CD4-positive, alpha-beta memory T cell (primary cell): ENCODE measurements around the gene CRIM1. TPM values are rescaled to one million over a fixed set of nuclear protein-coding genes. Genes with fewer than 3 reads are reported as not detected.
A peak's percentile ranks its signal among the peaks of the same experiment; 100 is the strongest.

Experiments used
- CTCF ChIA-PET: fragments of 350-600 bp; sonication (Branson Sonifier 250); formaldehyde crosslinking; loops from one replicate; lab custom pipeline; 2021; ENCODE audit warnings: inconsistent platforms; ENCODE audit not compliant: partially characterized antibody; lab: Charles Lee
- POLR2A ChIA-PET: fragments of 350-600 bp; sonication (Branson Sonifier 250); formaldehyde crosslinking; loops from one replicate; lab custom pipeline; 2021; ENCODE audit not compliant: partially characterized antibody; lab: Charles Lee
- DNase-seq, 5 donors: peaks; one replicate each; pipeline versions ENCODE4 v3.0.0 to v3.0.0-alpha.2; 2020 to 2022; ENCODE audit warnings: mixed read lengths in 1 of 5
- H3K27ac ChIP-seq: one replicate; pipeline ENCODE4 v1.7.0; 2013; ENCODE audit warnings: low read depth, low read length
- H3K27me3 ChIP-seq: 2 replicates; pipeline ENCODE4 v1.7.0; 2013; ENCODE audit warnings: mild to moderate bottlenecking, low read length, moderate library complexity; ENCODE audit not compliant: insufficient read depth
- H3K36me3 ChIP-seq: 2 replicates; pipeline ENCODE4 v1.7.0; 2013; ENCODE audit warnings: mild to moderate bottlenecking, low read length, moderate library complexity; ENCODE audit not compliant: insufficient read depth
- H3K4me1 ChIP-seq: 2 replicates; pipeline ENCODE4 v1.7.0; 2013; ENCODE audit warnings: mild to moderate bottlenecking, low read length, moderate library complexity; ENCODE audit not compliant: insufficient read depth
- H3K4me3 ChIP-seq, 2 donors: one replicate each; pipeline ENCODE4 v1.7.0; 2013; ENCODE audit warnings: low read length in 2 of 2, mild to moderate bottlenecking in 1 of 2
- H3K9me3 ChIP-seq, 2 donors: one replicate each; pipeline ENCODE4 v1.7.0; 2013; ENCODE audit warnings: low read length in 2 of 2, control low read depth in 1 of 2; ENCODE audit not compliant: control insufficient read depth in 1 of 2
- H3K27ac Mint-ChIP-seq, 7 donors: one replicate each; pipeline ENCODE4 v1.8.0; 2020 to 2021; ENCODE audit warnings: mixed read lengths in 7 of 7, mild to moderate bottlenecking in 6 of 7, inconsistent platforms in 3 of 7, moderate library complexity in 3 of 7
- H3K27me3 Mint-ChIP-seq, 2 donors: one replicate each; pipeline ENCODE4 v1.8.0; 2020 to 2021; ENCODE audit warnings: mixed read lengths in 2 of 2
- H3K36me3 Mint-ChIP-seq, 2 donors: one replicate each; pipeline ENCODE4 v1.8.0; 2020 to 2021; ENCODE audit warnings: mixed read lengths in 2 of 2, inconsistent platforms in 1 of 2, mild to moderate bottlenecking in 1 of 2
- H3K4me1 Mint-ChIP-seq, 4 donors: one replicate each; pipeline ENCODE4 v1.8.0; 2020 to 2021; ENCODE audit warnings: mixed read lengths in 4 of 4, mild to moderate bottlenecking in 1 of 4
- H3K4me3 Mint-ChIP-seq, 8 donors: one replicate each; pipeline ENCODE4 v1.8.0; 2020 to 2021; ENCODE audit warnings: mixed read lengths in 8 of 8, mild to moderate bottlenecking in 7 of 8, moderate library complexity in 6 of 8, inconsistent platforms in 3 of 8
- H3K9me3 Mint-ChIP-seq, 8 donors: one replicate each; pipeline ENCODE4 v1.8.0; 2020 to 2021; ENCODE audit warnings: mixed read lengths in 8 of 8, mild to moderate bottlenecking in 5 of 8, inconsistent platforms in 3 of 8, moderate library complexity in 1 of 8
- intact Hi-C: fragments of 100-400 bp; cut with micrococcal nuclease; formaldehyde crosslinking; loops from one replicate; pipeline ENCODE4 v1.15.1; 2023
- polyA plus RNA-seq, 2 donors: library from polyadenylated mRNA; unstranded; fragments of 300-500 nt; fragmentation: Illumina TruSeq; gene quantifications; one replicate each; pipeline ENCODE4 v1.2.3, GENCODE V29; 2021
- total RNA-seq, 2 experiments: library from RNA; stranded (reverse); gene quantifications; one replicate each; pipeline ENCODE4 v1.2.3, GENCODE V29; 2021

CRIM1 gene
- total and polyA plus RNA-seq, 4 experiments from 2014 or later: 0.91 to 12.0 (median 6.8) TPM; not detected in 1

DNA sequence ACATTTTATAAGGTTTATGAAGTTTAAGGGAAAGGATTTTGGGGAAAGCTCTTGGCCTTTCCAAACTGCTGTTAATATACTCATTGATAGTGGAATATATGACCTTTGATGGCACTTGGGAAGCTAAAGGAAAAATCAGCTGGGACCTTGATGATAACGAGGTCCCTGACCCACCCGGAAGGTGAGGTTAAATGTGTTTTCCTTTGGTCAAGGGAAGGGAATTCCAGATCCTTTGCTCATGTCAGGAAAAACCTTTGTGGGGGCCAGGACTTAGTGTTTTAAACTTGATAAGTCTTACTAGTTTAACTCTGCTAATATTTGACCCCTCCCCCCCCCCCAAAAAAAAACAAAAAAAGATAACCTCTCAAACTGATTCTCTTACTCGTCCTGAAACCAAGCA is 50.7 kb downstream of the CRIM1 start:
- POLR2A ChIA-PET: no interaction called here
- H3K9me3 ChIP-seq: no peaks in the 10 kb centered on the region
- no peak overlapping the region for H3K27ac Mint-ChIP-seq
- no peak for DNase-seq
- no peaks in the 10 kb centered on the region for H3K36me3 Mint-ChIP-seq
- intact Hi-C loops: no loop called here
- no peak overlapping the region for H3K4me3 Mint-ChIP-seq
- H3K9me3 Mint-ChIP-seq: no peaks in the 10 kb centered on the region
- H3K27me3 ChIP-seq: no peaks in the 10 kb centered on the region
- no peaks in the 10 kb centered on the region for H3K4me1 Mint-ChIP-seq
- no peaks in the 10 kb centered on the region for H3K27me3 Mint-ChIP-seq
- CTCF ChIA-PET: no interaction called here
- no peak overlapping the region for H3K4me3 ChIP-seq
- H3K4me1 ChIP-seq: no peaks in the 10 kb centered on the region
- no peak overlapping the region for H3K27ac ChIP-seq
- H3K36me3 ChIP-seq: no peaks in the 10 kb centered on the region

DNA sequence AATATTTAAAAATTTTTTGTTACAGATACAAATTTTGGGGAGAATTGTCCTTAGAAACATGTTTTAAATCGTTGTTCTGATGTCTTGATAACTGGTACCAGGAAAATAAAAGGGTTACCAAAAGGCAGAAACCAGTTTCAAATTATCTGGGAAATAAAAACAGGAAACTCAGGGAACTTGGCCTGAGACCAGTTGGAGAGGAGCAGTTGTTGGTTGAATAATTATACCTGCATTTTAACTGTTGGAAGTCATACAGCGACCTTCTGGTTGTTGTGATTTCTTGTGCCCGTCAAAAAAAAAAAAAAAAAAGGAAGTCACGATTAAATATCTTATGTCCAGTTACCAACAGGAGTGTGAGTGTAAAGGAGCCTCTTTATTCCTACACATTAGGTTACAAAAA is 51.8 kb downstream of the CRIM1 start:
- no peak overlapping the region for H3K27ac Mint-ChIP-seq
- H3K4me3 Mint-ChIP-seq: no peak overlapping the region
- no peaks in the 10 kb centered on the region for H3K9me3 Mint-ChIP-seq
- CTCF ChIA-PET: no interaction called here
- intact Hi-C loops: no loop called here
- H3K4me1 ChIP-seq: no peaks in the 10 kb centered on the region
- no peaks in the 10 kb centered on the region for H3K9me3 ChIP-seq
- no peak for DNase-seq
- POLR2A ChIA-PET: no interaction called here
- no peaks in the 10 kb centered on the region for H3K27me3 Mint-ChIP-seq
- no peaks in the 10 kb centered on the region for H3K36me3 ChIP-seq
- no peak overlapping the region for H3K4me3 ChIP-seq
- H3K4me1 Mint-ChIP-seq: no peaks in the 10 kb centered on the region
- no peaks in the 10 kb centered on the region for H3K36me3 Mint-ChIP-seq
- no peaks in the 10 kb centered on the region for H3K27me3 ChIP-seq
- H3K27ac ChIP-seq: no peak overlapping the region

DNA sequence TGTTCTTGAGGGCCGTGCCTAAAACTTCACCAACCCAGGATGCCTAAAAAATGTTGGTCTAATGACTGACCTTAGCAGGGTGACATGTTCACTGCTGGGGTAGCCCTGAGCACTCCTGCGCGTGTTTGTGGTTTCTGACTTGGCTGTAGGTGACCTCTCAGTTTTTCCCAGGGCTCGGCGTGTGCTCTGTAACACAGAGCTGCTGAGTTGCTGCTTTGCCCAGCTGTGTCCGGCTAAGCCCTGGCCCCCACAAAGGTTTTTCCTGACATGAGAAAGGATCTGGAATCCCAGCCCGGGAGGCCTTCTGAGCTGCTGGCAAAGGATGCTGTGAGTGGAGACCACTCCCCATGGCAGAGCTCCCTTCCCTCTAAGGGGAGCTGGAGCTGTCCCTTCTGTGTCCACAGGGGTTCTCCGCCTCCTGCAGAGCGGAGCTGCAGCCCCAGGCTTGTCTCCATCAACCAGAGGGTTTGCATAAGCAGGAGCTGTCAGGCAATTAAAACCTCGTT is 52.7 kb downstream of the CRIM1 start:
- Mint-ChIP-seq H3K4me3 (no peak overlapping the region), H3K9me3 (no peaks in the 10 kb centered on the region), H3K36me3 (no peaks in the 10 kb centered on the region), H3K27me3 (no peaks in the 10 kb centered on the region), H3K4me1 (no peaks in the 10 kb centered on the region), H3K27ac (no peak overlapping the region)
- intact Hi-C loops: no loop called here
- POLR2A ChIA-PET: no interaction called here
- H3K4me1 ChIP-seq: no peaks in the 10 kb centered on the region
- DNase-seq: no peak
- no peaks in the 10 kb centered on the region for H3K36me3 ChIP-seq
- CTCF ChIA-PET: no interaction called here
- no peak overlapping the region for H3K27ac ChIP-seq
- H3K27me3 ChIP-seq: no peaks in the 10 kb centered on the region
- H3K4me3 ChIP-seq: no peak overlapping the region
- H3K9me3 ChIP-seq: no peaks in the 10 kb centered on the region

DNA sequence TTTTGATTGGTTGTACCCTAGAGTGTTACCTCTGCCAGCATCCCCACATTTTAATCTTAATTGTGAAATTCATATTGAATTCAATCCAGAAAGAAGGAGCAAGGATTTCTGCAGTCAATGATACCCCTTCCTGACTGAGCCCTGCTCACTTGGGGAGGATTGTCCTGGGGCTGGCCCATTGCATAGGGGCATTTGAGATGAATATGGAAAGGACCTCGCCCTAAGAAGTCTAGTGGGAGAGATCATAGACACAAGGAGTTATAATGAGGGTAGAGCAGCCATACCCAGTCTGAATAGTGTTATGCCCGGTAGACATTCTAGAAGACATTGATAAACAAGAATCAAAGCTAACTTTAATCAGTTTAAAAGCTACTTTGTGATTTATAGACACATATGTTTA is 53.8 kb downstream of the CRIM1 start:
- Histone ChIP-seq H3K36me3 (no peaks in the 10 kb centered on the region), H3K9me3 (no peaks in the 10 kb centered on the region), H3K4me1 (no peaks in the 10 kb centered on the region), H3K4me3 (no peak overlapping the region), H3K27ac (no peak overlapping the region), H3K27me3 (no peaks in the 10 kb centered on the region)
- DNase-seq: no peak
- intact Hi-C loops: no loop called here
- Mint-ChIP-seq H3K36me3 (no peaks in the 10 kb centered on the region), H3K9me3 (no peaks in the 10 kb centered on the region), H3K27ac (no peak overlapping the region), H3K4me3 (no peak overlapping the region), H3K27me3 (no peaks in the 10 kb centered on the region), H3K4me1 (no peaks in the 10 kb centered on the region)
- CTCF ChIA-PET: interaction anchor here (0.6 kb wide), 1 partner anchor 49 kb away, joined by 3 read pairs; no protein-coding TSS in a partner anchor
- POLR2A ChIA-PET: no interaction called here

DNA sequence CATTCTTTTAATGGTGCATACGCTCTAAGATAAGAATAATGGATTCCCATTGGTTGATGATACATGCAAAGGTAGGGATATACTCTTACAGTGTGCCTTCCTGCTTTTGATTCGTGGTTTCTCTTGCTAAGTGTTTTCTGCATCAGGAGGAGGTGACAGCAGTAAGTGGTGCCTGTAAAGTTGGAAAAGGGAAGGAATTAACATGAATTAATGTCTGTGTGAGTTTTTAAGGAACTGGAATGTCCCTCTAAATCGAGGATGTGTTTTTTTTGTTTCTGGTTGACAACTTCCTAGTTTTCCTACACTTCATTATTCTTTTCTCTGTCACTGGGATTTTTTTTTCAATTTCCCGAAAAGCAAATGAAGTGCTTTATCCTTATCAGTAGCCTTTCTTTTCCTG is 54.4 kb downstream of the CRIM1 start:
- no peak for DNase-seq
- Histone ChIP-seq H3K27ac (no peak overlapping the region), H3K27me3 (no peaks in the 10 kb centered on the region), H3K4me3 (no peak overlapping the region), H3K9me3 (no peaks in the 10 kb centered on the region), H3K36me3 (no peaks in the 10 kb centered on the region), H3K4me1 (no peaks in the 10 kb centered on the region)
- Mint-ChIP-seq H3K9me3 (no peaks in the 10 kb centered on the region), H3K27ac (no peak overlapping the region), H3K4me1 (no peaks in the 10 kb centered on the region), H3K27me3 (no peaks in the 10 kb centered on the region), H3K36me3 (no peaks in the 10 kb centered on the region), H3K4me3 (no peak overlapping the region)
- intact Hi-C loops: no loop called here
- ChIA-PET POLR2A (no interaction called here), CTCF (no interaction called here)

DNA sequence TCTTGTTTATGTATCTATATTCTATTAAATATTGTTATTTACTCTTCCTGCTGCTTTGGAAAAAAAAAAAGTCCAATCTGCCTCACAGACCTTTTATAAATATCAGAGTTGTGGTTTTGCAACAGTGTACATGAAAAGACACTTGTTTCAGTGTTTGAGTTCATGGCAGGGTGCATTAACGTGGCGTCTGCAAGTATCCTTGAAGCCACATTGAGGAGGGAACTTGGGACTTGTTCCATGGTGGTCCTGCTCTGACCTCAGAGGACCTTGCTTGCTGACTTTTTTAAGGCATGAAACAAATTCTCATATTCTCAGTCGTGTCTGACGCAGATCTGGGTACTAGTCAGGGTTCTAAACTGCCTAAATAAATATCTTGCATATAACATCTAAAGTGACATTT is 55.1 kb downstream of the CRIM1 start:
- H3K4me3 Mint-ChIP-seq: no peak overlapping the region
- intact Hi-C loops: no loop called here
- H3K27me3 Mint-ChIP-seq: no peaks in the 10 kb centered on the region
- ChIA-PET CTCF (no interaction called here), POLR2A (no interaction called here)
- H3K36me3 ChIP-seq: no peaks in the 10 kb centered on the region
- no peaks in the 10 kb centered on the region for H3K36me3 Mint-ChIP-seq
- no peaks in the 10 kb centered on the region for H3K4me1 ChIP-seq
- H3K4me1 Mint-ChIP-seq: no peaks in the 10 kb centered on the region
- no peak overlapping the region for H3K27ac ChIP-seq
- H3K27me3 ChIP-seq: no peaks in the 10 kb centered on the region
- H3K9me3 Mint-ChIP-seq: no peaks in the 10 kb centered on the region
- peak overlapping the region in 1 of 7 donors; percentile 21 for H3K27ac Mint-ChIP-seq
- H3K4me3 ChIP-seq: no peak overlapping the region
- no peaks in the 10 kb centered on the region for H3K9me3 ChIP-seq
- DNase-seq: no peak

DNA sequence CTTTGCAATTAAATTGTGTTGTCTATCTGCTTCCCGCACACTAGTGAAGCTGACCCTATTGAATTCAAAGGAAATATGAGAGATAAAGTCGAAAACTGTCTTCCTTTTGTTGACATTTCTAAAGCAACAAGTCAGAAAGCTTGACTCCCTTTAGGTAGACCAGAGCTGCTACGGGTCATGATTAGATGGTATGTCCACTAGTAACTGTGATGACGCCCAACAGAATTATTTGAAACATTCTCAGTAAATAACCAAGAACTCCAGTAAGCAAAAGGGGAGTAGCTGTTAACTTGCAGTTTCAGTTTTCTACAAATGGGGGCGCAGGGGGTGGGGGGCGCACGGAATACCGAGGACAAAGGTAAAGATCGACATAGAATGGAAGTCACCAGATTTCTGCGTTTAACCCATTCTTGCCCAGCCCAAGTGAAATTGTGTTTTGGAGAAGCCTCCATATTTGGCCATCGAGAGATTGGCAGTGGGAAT is 56.4 kb downstream of the CRIM1 start:
- no peak overlapping the region for H3K4me3 ChIP-seq
- H3K4me1 Mint-ChIP-seq: no peaks in the 10 kb centered on the region
- H3K9me3 Mint-ChIP-seq: no peaks in the 10 kb centered on the region
- intact Hi-C loops: no loop called here
- ChIA-PET CTCF (no interaction called here), POLR2A (no interaction called here)
- no peaks in the 10 kb centered on the region for H3K36me3 ChIP-seq
- no peaks in the 10 kb centered on the region for H3K27me3 Mint-ChIP-seq
- no peak overlapping the region for H3K4me3 Mint-ChIP-seq
- no peak for DNase-seq
- no peaks in the 10 kb centered on the region for H3K9me3 ChIP-seq
- H3K27ac ChIP-seq: no peak overlapping the region
- no peak overlapping the region for H3K27ac Mint-ChIP-seq
- H3K4me1 ChIP-seq: no peaks in the 10 kb centered on the region
- no peaks in the 10 kb centered on the region for H3K36me3 Mint-ChIP-seq
- H3K27me3 ChIP-seq: no peaks in the 10 kb centered on the region

DNA sequence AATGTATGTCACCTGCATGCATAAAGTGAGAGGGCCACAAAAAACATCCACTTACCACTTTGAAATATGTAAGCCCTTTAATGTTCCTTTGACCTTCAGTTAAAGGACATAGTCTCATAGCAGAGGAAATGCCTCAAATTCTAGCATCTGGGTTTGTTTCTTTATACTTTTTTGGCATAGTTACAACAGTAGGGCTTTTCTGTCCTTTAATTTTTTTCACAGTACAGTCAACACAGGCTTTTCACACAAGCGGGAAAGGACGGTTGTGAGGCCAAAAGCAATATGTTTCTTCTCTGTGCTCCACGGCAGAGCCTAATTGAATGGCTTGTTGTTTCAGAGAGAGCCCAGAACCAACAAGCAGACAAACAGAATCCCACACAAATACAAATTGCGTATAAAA is 57.6 kb downstream of the CRIM1 start:
- Histone ChIP-seq H3K36me3 (no peaks in the 10 kb centered on the region), H3K27me3 (no peaks in the 10 kb centered on the region), H3K27ac (no peak overlapping the region), H3K4me1 (no peaks in the 10 kb centered on the region), H3K9me3 (no peaks in the 10 kb centered on the region), H3K4me3 (no peak overlapping the region)
- H3K4me3 Mint-ChIP-seq: no peak overlapping the region
- intact Hi-C loops: no loop called here
- no peaks in the 10 kb centered on the region for H3K27me3 Mint-ChIP-seq
- CTCF ChIA-PET: no interaction called here
- H3K27ac Mint-ChIP-seq: no peak overlapping the region
- H3K36me3 Mint-ChIP-seq: no peaks in the 10 kb centered on the region
- no peaks in the 10 kb centered on the region for H3K4me1 Mint-ChIP-seq
- POLR2A ChIA-PET: no interaction called here
- no peak for DNase-seq
- H3K9me3 Mint-ChIP-seq: no peaks in the 10 kb centered on the region
